Measurements from ENCODE around the gene TBC1D8. TPM values are rescaled to one million over a fixed set of nuclear protein-coding genes. Genes with fewer than 3 reads are reported as not detected.

TBC1D8 gene
- total RNA-seq, 4 donors from 2014 or later: 22.2 to 68.0 (median 31.9) TPM

DNA sequence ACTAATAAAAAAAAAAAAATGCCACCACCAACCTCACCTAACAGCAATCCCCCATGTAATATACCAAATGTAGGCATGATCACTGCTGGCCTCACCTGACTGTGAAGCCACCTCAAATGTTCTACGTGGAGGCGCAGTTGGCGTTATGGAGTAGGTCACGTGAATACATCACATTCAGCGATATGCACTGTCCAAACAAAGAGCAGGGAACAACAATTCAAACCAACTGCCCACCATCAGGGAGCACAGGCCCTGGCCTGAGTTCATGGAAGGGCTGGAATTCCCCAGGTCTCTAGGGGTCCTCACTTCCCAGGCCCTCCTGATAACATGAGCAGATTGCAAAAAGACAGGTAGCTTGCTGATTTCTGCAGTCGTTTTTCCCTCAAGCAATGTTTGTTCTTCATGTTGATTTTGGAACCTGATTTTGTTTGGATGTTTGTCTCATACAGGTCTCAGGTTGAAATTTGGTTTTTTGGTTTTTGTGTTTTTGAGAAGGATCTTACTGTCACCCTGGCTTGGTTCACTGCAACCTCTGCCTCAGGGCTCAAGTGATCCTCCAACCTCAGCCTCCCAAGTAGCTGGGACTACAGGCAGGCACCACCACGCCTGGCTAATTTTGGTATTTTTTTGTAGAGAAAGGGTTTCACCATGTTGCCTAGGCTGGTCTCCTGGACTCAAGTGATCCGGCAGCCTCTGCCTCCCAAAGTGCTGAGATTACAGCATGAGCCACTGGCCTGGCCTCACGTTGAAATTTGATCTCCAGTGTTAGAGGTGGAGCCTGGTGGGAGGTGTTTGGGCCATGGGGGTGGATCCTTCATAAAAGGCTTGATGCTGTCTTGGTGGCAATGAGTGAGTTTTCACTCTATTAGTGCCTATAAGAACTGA is 15.5 kb downstream of the TBC1D8 start:
- DNase-seq (ENCODE audit: low spot score): no peak
- ATAC-seq (ENCODE audit: low FRiP score): no peak
- TF ChIP-seq, protein P1, sequence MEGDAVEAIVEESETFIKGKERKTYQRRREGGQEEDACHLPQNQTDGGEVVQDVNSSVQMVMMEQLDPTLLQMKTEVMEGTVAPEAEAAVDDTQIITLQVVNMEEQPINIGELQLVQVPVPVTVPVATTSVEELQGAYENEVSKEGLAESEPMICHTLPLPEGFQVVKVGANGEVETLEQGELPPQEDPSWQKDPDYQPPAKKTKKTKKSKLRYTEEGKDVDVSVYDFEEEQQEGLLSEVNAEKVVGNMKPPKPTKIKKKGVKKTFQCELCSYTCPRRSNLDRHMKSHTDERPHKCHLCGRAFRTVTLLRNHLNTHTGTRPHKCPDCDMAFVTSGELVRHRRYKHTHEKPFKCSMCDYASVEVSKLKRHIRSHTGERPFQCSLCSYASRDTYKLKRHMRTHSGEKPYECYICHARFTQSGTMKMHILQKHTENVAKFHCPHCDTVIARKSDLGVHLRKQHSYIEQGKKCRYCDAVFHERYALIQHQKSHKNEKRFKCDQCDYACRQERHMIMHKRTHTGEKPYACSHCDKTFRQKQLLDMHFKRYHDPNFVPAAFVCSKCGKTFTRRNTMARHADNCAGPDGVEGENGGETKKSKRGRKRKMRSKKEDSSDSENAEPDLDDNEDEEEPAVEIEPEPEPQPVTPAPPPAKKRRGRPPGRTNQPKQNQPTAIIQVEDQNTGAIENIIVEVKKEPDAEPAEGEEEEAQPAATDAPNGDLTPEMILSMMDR (IDR thresholded peaks at IDR 0.05): no peak

DNA sequence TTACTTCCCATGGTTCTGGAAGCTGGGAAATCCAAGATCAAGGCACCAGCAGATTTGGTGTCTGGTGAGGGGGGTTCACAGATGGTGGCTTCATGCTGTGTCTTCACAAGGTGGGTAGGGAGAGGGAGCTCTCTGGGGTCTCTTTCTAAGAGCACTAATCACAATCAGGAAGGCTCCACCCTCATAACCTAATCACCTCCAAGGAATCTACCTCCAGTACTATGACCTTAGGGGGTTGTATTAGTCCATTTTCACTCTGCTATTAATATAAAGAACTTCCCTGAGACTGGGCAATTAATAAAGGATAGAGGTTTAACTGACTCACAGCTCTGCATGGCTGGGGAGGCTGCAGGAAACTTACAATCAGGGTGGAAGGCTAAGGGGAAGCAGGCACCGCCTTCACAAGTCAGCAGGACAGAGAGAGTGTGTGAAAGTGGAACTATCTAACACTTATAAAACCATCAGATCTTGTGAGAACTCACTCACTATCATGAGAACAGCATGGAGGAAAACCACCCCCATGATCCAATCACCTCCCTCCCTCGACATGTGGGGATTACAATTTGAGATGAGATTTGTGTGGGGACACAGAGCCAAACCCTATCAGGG is 17.6 kb downstream of the TBC1D8 start:
- ATAC-seq (ENCODE audit: low FRiP score): no peak
- TF ChIP-seq, protein P1 (IDR thresholded peaks at IDR 0.05): no peak
- DNase-seq (ENCODE audit: low spot score): no peak

DNA sequence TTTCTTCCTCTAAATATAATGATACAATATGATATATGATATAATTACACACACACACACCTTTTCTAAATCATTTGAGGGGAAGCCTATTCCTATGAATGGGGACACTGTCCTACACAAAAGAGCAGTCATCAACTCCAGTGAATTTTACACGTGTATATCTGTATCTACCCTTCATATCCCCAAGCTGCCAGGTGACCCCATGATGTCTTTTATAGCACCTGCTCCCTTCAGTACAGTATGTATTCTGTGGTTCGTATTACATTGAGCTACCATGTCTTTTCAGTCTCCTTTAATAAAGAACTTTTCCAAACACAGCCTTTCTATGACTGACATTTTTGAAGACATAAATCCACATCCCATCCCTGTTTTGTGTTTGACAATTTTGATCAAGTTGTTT is 19.0 kb downstream of the TBC1D8 start:
- ATAC-seq (ENCODE audit: low FRiP score) (no peak), DNase-seq (ENCODE audit: low spot score) (no peak)
- TF ChIP-seq, protein P1 (IDR thresholded peaks at IDR 0.05): no peak

DNA sequence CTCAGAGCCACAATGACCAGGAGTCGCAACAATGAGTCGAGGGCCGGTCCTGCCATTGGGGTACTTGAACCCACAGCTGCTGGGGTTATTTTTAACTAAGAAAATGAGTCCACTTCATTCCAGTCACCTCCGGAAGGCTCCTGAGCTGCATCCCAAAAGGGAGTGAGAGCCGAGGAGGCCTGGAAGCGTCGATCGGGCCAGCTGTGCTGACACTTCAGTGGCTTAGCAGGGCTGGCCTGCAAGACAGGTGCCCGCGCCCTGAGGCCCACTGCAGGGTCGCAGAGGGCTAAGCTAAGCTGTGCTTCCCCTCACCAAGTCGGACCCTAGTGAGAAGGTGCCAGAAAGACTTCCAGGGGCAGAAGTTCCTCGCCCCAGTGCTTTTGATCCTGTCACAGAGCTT is 21.1 kb downstream of the TBC1D8 start:
- DNase-seq (ENCODE audit: low spot score) (no peak), ATAC-seq (ENCODE audit: low FRiP score) (no peak)
- TF ChIP-seq, protein P1 (IDR thresholded peaks at IDR 0.05): no peak

DNA sequence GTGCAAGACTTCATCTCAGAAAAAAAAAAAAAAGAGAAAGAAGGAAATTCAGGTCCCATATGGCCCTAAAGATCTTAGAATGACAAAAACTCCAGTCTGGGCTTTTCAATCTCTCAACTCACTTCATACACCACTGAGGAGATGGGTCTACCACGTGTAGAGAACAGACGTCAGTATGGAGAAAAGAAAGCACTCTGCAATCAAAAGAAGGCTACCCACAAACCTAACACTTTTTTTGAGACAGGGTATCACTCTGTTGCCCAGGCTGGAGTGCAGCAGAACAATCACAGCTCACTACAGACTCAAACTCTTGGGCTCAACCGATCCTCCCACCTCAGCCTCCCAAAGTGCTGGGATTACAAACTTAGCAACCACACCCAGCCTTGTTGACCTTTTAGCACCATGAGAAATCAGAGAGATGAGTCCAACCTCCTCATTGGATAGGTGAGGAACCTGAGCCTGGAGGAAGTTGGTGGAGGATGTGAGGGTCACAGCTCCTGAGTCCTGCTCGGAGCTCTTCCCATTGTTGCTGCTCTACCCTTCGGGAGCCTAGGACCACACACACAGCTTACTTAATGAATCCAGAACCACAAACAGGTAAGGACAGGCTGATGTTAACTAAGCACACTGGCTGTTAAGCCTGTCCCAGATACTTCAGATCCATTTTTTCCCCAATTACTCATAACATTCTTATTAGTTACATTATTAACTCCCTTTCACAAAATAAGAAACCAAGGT is 23.7 kb downstream of the TBC1D8 start:
- no peak for ATAC-seq (ENCODE audit: low FRiP score)
- TF ChIP-seq, protein P1 (IDR thresholded peaks at IDR 0.05): no peak
- DNase-seq (ENCODE audit: low spot score): no peak

DNA sequence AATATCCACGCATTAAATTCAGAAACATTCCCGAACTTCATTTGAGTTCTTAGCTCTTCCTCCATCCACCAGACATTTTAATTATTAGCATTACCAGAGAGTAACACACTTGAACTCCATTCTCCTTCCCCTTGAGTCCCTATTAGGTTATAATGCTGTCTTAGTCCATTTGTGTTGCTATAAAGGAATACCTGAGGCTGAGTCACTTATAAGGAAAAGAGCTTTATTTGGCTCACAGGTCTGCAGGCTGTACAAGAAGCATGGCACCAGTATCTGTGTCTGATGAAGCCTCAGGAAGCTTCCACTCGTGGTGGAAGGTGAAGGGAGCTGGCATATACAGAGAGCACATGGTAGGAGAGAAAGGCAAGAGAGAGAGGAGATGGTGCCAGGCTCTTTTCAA is 25.4 kb downstream of the TBC1D8 start:
- ATAC-seq (ENCODE audit: low FRiP score): no peak
- DNase-seq (ENCODE audit: low spot score): no peak
- TF ChIP-seq, protein P1 (IDR thresholded peaks at IDR 0.05): no peak
